SKM-1 treated with dmso at 0.1 percent for 144 hours (cell line): ENCODE data around the gene NEBL.

Source experiments
- DNase-seq: peaks from one replicate; lab custom pipeline; 2025; ENCODE audit not compliant: unreplicated experiment; lab: John Stamatoyannopoulos, UW

The NEBL gene

DNA sequence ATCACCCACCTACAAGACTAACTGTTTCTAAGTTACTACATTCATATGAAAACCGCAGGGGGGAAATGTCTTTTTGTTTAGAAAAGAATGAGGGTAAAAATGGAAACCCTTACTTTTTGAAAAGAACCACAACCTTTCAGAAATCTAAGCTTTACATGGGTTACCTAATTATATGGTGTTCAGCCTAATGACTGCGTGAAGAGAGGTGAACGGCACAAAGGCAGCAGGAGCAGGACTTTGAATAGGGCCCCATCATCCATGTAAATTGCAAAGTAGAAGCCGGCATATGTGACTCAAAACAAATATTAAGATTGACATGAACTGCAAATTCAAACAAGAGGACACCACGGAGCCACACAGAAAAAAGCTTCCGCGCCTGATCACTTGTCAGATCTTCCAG is 25.1 kb downstream of the NEBL start:
- no peak for DNase-seq

DNA sequence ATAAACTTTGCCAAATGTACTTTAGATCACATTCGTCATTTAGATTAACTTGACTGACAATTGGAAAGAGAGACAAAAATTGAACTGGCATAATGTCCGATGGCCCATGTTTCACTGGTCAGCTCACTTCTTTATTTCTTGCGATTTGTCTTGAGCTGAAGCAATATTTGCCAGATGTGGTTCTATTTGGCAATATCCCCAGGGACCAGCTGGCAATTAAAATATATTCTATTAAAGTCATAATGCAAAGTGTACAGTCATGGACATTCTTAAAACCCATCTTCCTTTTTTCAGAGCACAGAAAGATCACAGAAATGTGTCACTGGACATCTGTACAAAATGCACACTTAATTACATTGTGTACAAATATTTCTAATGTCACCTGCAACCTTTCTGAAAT is 26.3 kb downstream of the NEBL start:
- no peak for DNase-seq

GRCh38 chr10:20863008-20863407 is 34.1 kb downstream of the NEBL start:
- DNase-seq = no peak

GRCh38 chr10:20858292-20859124 is 38.6 kb downstream of the NEBL start:
- no peak for DNase-seq

GRCh38 chr10:20856484-20856883 is 40.6 kb downstream of the NEBL start:
- DNase-seq = no peak

- DNase-seq = peak; percentile 28
These were observed 41.6 kb downstream of the NEBL start for GRCh38 chr10:20855398-20856038.

DNA sequence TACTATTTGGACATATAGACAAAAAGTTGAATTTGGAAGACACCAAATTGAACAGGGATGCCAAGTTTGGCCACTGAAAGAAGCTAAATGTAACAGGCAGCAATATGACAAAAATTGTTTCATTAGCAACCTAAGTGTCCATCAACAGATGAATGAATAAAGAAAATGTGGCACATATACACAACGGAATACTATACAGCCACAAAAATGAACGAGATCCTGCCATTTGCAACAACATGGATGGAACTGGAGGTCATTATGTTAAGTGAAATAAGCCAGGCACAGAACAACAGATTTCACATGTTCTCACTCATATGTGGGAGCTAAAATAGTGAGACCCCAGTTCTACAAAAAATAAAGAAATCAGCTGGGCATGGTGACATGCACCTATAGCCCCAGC is 43.8 kb downstream of the NEBL start:
- DNase-seq = no peak

DNA sequence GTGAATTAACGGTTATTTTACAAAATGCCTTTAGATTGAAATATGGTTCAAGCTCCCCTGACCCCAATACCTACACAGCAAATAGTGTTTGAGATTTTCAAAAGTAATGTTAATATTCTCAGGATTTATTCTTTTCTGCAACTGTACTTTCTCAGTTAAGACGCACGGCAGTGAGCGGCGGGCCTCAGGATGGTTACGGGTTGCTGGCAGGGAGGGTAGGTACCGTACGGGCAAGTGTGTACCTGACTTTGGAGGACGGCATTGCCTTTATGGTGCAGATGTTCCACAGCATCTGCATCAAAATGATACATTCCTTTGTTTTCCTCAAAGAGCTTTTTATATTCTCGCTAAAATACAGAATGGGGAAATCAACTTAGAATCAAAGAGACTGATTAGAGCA is 44.8 kb downstream of the NEBL start:
- DNase-seq = no peak

GRCh38 chr10:20847512-20847911 is 49.6 kb downstream of the NEBL start:
- DNase-seq = no peak

- no peak for DNase-seq
These were observed 50.8 kb downstream of the NEBL start for GRCh38 chr10:20846263-20846662.

DNA sequence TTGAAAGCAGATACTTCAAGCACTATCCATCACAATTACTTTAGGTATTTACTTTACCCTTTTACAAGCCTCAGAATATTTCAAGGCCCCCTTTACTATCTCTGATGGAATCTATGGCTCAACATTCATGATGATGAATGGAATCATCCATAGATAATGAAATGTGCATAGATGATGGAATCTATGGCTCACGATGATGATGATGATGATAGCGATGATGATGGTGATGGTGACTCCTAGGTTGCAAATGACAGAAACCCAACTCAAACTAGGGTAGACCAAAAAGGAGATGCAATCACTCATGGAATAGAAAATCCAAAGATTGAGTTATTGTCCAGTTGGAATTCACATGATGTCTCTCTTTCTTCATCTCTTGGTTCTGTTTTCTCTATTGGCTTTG is 55.7 kb downstream of the NEBL start:
- no peak for DNase-seq

GRCh38 chr10:20839910-20840309 is 57.2 kb downstream of the NEBL start:
- DNase-seq = no peak

GRCh38 chr10:20839141-20839540 is 58.0 kb downstream of the NEBL start:
- no peak for DNase-seq

DNA sequence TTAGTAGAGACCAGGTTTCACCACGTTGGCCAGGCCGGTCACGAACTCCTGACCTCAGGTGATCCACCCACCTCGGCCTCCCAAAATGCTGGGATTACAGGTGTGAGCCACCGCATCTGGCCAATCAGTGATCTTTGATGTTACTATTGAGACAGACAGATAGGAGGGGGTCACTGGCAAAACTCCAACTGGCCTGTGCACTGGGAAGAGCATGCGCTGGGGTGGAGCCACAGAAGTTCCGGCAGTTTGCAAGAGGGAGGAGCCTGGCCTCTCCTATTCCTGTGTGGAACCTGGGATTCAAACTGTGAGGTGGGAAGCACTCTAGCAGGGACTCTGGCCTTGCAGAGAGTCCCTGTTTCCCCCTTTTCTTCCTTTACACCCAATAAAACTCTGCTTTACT is 60.7 kb downstream of the NEBL start:
- no peak for DNase-seq

DNA sequence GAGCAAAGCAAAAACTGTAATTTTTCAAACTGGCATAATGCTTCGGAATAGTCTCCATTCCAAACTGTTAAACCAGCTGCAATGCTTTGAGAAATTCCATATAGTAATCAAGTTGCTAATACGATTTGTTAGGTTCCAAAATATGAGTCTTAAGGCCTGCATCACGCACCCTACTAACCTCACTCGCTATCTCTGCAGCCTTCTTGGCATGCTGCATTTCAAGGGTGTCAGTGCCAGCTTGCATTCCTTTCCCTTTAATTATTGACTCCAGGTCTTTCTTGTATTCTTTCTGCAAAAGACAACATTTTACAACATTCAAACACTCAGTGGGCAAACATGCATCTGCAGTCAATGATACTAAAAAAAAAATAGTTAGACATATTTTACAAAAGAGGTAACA is 61.8 kb downstream of the NEBL start:
- no peak for DNase-seq

- no peak for DNase-seq
These were observed 62.3 kb downstream of the NEBL start for GRCh38 chr10:20834825-20835224.

- DNase-seq = no peak
These were observed 74.3 kb downstream of the NEBL start for GRCh38 chr10:20822825-20823224.

- DNase-seq = no peak
These were observed 79.5 kb downstream of the NEBL start for GRCh38 chr10:20817646-20818045.

DNA sequence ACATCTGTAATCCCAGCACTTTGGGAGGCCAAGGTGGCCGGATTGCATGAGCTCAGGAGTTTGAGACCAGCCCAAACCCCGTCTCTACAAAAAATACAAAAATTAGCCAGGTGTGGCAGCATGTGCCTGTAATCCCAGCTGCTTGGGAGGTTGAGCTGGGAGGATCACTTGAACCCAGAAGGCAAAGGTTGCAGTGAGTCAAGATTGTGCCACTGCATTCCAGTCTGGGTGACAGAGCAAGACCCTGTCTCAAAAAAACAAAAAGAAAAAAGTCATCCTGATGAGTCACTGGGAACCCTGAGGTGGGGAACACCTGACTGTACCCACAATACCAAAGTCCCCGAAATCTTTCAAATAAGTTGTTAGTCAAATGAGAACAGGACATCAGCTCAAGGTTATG is 80.0 kb downstream of the NEBL start:
- DNase-seq = no peak

- DNase-seq = no peak
These were observed 83.0 kb downstream of the NEBL start for GRCh38 chr10:20814116-20814515.

- no peak for DNase-seq
These were observed 86.0 kb downstream of the NEBL start for GRCh38 chr10:20811131-20811530.

- no peak for DNase-seq
These were observed 87.5 kb downstream of the NEBL start for GRCh38 chr10:20809631-20810030.

DNA sequence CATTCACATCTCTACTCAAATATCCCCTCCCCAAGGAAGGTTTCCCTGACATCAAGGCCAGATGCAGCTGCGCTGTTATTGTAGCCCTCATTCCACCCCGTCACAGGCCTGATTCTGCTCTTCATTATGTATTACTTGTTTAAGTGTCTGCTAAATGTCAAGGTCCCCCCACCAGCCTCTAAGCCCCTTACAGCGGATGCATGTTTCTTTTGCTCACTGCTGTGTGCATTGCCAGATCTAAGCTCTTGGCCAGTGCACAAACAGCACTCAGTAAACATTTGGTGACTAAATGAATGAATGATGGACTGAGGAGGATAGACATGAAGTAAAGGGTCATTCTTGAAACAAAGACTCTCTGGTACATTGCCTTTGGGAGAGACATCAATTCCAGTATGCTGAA is 90.6 kb downstream of the NEBL start:
- no peak for DNase-seq
